Smooth muscle cell (in vitro differentiated cells): ENCODE measurements around the gene SMAP1. TPM values are rescaled to one million over a fixed set of nuclear protein-coding genes. Genes with fewer than 3 reads are reported as not detected.

Source experiments
- DNase-seq: peaks from one replicate; lab custom pipeline; 2025; ENCODE audit not compliant: unreplicated experiment; lab: John Stamatoyannopoulos, UW
- H2AFZ ChIP-seq: fragments of 200-600 bp; sonication (generic); 2 replicates; pipeline ENCODE4 v1.6.0; 2016; ENCODE audit warnings: antibody characterized with exemption, low read depth, mild to moderate bottlenecking
- H3F3A ChIP-seq: fragments of 200-600 bp; sonication (generic); 2 replicates; pipeline ENCODE4 v1.6.0; 2017; ENCODE audit warnings: antibody characterized with exemption, low read depth
- H3K27ac ChIP-seq: fragments of 200-600 bp; sonication (generic); 2 replicates; pipeline ENCODE4 v1.5.1; 2016; ENCODE audit warnings: low read depth, mild to moderate bottlenecking
- H3K27me3 ChIP-seq: fragments of 200-600 bp; sonication (generic); 2 replicates; pipeline ENCODE4 v1.6.1; 2016; ENCODE audit warnings: low read depth, mild to moderate bottlenecking
- H3K36me3 ChIP-seq: fragments of 200-600 bp; sonication (generic); 2 replicates; pipeline ENCODE4 v1.5.1; 2016; ENCODE audit warnings: low read depth
- H3K4me1 ChIP-seq: fragments of 200-600 bp; sonication (generic); 2 replicates; pipeline ENCODE4 v1.5.1; 2016; ENCODE audit warnings: low read depth
- H3K4me2 ChIP-seq: fragments of 200-600 bp; sonication (generic); 2 replicates; pipeline ENCODE4 v1.6.0; 2016; ENCODE audit warnings: mild to moderate bottlenecking
- H3K4me3 ChIP-seq: fragments of 200-600 bp; sonication (generic); 2 replicates; pipeline ENCODE4 v1.5.1; 2016; ENCODE audit warnings: mild to moderate bottlenecking
- H3K79me2 ChIP-seq: fragments of 200-600 bp; sonication (generic); 2 replicates; pipeline ENCODE4 v1.6.0; 2016; ENCODE audit warnings: low read depth, mild to moderate bottlenecking
- H3K9ac ChIP-seq: fragments of 200-600 bp; sonication (generic); 2 replicates; pipeline ENCODE4 v1.6.0; 2016; ENCODE audit warnings: low read depth
- H3K9me3 ChIP-seq: fragments of 200-600 bp; sonication (generic); replicated peaks from 2 replicates; pipeline ENCODE4 v1.5.1; 2016; ENCODE audit warnings: low read depth
- H4K20me1 ChIP-seq: fragments of 200-600 bp; sonication (generic); 2 replicates; pipeline ENCODE4 v1.6.0; 2016; ENCODE audit warnings: low read depth
- CTCF ChIP-seq: fragments of 200-600 bp; sonication (generic); IDR thresholded peaks from 2 replicates; pipeline ENCODE4 v1.5.1; 2017; ENCODE audit warnings: borderline replicate concordance, mild to moderate bottlenecking, antibody characterized with exemption; ENCODE audit not compliant: insufficient read depth, poor library complexity, severe bottlenecking
- WGBS: methylation state at CpG from one replicate; pipeline ENCODE4 v1.1.7; 2016; ENCODE audit warnings: low lambda C conversion rate; 5-methylcytosine and 5-hydroxymethylcytosine counted together
- polyA plus RNA-seq: library from polyadenylated mRNA; unstranded; fragments of >200 nt; fragmentation: Nextera tagmentation; extraction: Ambion mirVana; gene quantifications from 2 replicates; pipeline ENCODE4 v1.2.1, GENCODE V29; 2016
- total RNA-seq: library from RNA; depleted of rRNA; stranded (reverse); fragments of >200 nt; gene quantifications from 2 replicates; pipeline ENCODE4 v1.2.3, GENCODE V29; 2014

Gene SMAP1
- total and polyA plus RNA-seq, 2 experiments from 2014 or later = 21.7 to 39.8 TPM

GRCh38 chr6:70884074-70884983, 216.6 kb downstream of the SMAP1 start:
- 43% methylated on average over 17 of the region's 17 CpGs for WGBS
- TF ChIP-seq CTCF = peak; percentile 90
- Histone ChIP-seq H3K36me3 (no peaks in the 10 kb centered on the region), H3K27ac (no peak overlapping the region), H3K9ac (no peak overlapping the region), H3K4me2 (no peak overlapping the region), H3F3A (no peaks in the 10 kb centered on the region), H3K27me3 (peaks cover 8% of the 10 kb centered on the region), H3K4me3 (no peak overlapping the region), H3K4me1 (no peaks in the 10 kb centered on the region), H4K20me1 (no peaks in the 10 kb centered on the region), H3K79me2 (no peaks in the 10 kb centered on the region), H2AFZ (no peak overlapping the region), H3K9me3 (no peaks in the 10 kb centered on the region)
- peak; percentile 10 for DNase-seq

- H3K9me3 ChIP-seq = no peaks in the 10 kb centered on the region
- 85% methylated on average over 2 of the region's 2 CpGs for WGBS
- H3K36me3 ChIP-seq = no peaks in the 10 kb centered on the region
- H3K4me1 ChIP-seq = no peaks in the 10 kb centered on the region
- DNase-seq = no peak
- no peak for TF ChIP-seq CTCF
- H3K27ac ChIP-seq = no peak overlapping the region
- no peak overlapping the region for H3K9ac ChIP-seq
- H3F3A ChIP-seq = no peaks in the 10 kb centered on the region
- H3K4me3 ChIP-seq = no peak overlapping the region
- no peak overlapping the region for H3K4me2 ChIP-seq
- no peaks in the 10 kb centered on the region for H4K20me1 ChIP-seq
- H2AFZ ChIP-seq = no peak overlapping the region
- H3K27me3 ChIP-seq = peaks cover 8% of the 10 kb centered on the region
- no peaks in the 10 kb centered on the region for H3K79me2 ChIP-seq
These were observed 218.4 kb downstream of the SMAP1 start for GRCh38 chr6:70886071-70886470.

GRCh38 chr6:70886661-70887060, 219.0 kb downstream of the SMAP1 start:
- WGBS = 96% methylated on average over 2 of the region's 2 CpGs
- no peaks in the 10 kb centered on the region for H3K9me3 ChIP-seq
- H2AFZ ChIP-seq = no peak overlapping the region
- H3K9ac ChIP-seq = no peak overlapping the region
- H3K27ac ChIP-seq = no peak overlapping the region
- no peaks in the 10 kb centered on the region for H3F3A ChIP-seq
- no peak overlapping the region for H3K4me2 ChIP-seq
- H3K4me1 ChIP-seq = no peaks in the 10 kb centered on the region
- H4K20me1 ChIP-seq = no peaks in the 10 kb centered on the region
- no peak for TF ChIP-seq CTCF
- H3K36me3 ChIP-seq = no peaks in the 10 kb centered on the region
- DNase-seq = no peak
- H3K79me2 ChIP-seq = no peaks in the 10 kb centered on the region
- H3K4me3 ChIP-seq = no peak overlapping the region
- peaks cover 8% of the 10 kb centered on the region for H3K27me3 ChIP-seq
